NCI-H1092 treated with DMSO at 0.1 percent for 48 hours (cell line): Measurements from ENCODE around the gene RIPPLY2.
A peak's percentile ranks its signal among the peaks of the same experiment; 100 is the strongest.
"Not testable (repeated sequence)": the region's sequence is repeated elsewhere in the genome, so short reads cannot be mapped to it uniquely, and the experiment has no call there.

Experiments
- DNase-seq: peaks from one replicate; lab custom pipeline; 2025; lab: John Stamatoyannopoulos, UW

Gene RIPPLY2

DNA sequence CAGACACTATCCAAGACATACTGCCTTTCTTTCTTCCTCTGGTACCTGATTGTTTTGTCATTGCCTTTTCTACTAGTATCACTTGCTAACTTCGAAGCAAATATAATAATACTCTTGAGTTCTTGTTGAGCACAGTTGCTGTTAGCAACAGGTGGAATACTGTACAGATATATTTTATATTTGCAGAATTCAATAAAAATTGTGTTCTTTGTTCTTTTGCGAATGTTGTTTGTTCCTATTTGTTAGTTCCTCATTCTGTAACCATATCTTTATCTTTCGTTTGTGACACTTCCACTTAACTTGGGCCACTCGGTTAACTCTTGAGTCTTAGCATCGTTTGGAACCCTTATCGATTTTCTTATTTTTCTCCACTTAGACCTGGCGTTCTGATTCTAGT, 7.2 kb downstream of the RIPPLY2 start:
- no peak for DNase-seq

DNA sequence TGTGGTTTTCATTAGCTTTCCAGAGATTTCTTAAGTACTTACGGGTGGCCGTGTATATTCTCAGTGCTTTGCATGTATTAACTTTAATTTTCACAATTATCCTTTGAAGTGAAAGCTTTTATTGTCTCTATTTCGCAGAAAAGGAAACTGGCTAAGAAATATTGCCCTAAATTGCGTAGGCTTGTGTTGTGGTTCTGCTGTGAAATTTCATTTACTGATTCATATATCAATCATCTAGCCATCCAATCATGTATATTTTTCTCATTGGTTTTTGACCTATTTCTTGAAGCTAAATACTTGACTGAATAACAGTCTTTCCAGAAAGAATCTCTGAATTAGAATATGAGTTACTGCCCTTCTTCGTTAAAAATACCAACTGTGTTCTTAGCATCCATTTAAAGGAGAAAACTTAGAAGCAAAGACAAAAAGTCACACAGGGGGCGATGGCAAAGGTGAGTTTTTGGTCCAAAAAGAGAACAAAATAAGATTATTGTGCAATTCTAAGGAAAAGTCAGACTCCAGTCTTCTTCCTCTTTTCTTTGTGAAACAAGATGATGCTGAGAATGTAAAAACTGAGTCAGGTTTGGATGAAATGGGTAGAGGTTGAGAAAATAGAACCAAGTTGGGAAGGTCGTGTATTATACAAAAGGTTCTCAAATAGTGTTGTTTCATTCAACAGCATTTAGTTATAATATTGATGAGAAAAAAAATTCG, 7.8 kb downstream of the RIPPLY2 start:
- no peak for DNase-seq

DNA sequence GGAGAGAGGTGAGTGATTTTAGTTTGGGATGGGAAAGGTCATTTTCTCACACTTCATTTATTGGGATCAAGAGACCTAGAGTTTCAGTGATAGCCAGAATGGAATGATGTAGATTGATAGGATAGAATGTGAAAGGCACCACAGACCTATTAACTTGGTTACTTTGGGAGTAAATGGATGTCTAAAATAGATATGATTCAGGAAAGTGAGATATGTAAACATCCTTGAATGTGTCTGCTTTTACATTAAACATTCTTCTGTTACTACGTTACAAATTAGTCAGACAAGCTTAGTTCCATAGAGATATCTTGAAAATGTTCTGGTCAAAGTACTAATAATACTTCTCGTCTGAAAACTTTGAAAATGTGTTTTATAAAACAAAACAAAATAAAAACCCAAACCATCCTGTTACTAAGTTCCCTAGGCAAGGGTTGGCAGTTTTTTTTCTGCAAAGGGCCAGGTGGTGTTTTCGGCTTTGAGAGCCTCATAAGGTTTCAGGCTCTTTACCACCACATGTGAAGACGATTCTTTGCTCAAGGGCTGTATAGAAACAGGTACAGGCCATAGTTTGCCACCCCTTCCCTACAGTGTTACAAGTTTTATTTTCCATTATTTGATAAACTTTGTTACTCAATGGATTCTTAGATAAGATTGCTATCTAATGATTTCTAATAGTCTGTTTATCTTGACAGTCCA, 9.8 kb downstream of the RIPPLY2 start:
- DNase-seq = no peak

DNA sequence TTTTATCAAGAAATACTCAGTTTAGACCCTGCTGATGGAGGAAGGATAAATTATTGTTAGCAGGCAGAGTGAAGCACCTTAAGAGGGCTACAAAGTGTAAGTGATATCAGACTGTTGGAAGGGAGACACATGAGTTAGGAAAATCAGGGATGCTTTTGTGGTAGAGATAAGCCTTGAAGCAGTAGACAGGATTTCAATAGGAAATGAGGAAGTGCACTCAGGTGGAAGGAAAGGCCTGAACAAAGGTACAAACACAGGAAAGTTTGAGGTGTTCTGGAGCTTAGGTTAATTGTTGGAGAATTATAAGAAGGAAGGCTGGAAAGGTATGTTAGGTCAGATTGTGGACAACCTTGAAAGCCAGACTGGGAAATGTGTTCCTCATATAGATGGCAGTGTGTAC, 13.9 kb downstream of the RIPPLY2 start:
- DNase-seq = no peak

- DNase-seq = no peak
Measured at GRCh38 chr6:83867527-83868161, 14.5 kb downstream of the RIPPLY2 start.

DNA sequence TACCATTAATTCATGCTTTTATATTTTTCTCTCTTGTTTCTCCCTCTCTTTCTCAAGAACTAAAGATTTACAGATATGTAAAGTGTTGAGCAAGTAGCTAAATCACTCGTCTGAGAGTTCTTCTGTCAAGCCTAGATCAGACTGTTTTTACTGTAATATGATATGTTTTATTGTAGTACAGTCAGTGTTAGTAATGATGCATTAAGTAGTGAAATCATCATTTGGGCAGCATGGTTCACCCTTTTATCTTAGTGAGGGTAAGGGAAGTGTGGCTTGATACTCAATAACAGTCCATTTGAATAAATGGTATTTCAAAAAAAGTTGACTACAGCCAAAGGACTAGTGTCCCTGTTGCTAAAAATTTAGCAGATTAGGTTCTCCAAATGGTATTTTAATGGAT, 15.5 kb downstream of the RIPPLY2 start:
- DNase-seq = no peak

- DNase-seq = no peak
Measured at GRCh38 chr6:83870649-83871048, 17.5 kb downstream of the RIPPLY2 start.

DNA sequence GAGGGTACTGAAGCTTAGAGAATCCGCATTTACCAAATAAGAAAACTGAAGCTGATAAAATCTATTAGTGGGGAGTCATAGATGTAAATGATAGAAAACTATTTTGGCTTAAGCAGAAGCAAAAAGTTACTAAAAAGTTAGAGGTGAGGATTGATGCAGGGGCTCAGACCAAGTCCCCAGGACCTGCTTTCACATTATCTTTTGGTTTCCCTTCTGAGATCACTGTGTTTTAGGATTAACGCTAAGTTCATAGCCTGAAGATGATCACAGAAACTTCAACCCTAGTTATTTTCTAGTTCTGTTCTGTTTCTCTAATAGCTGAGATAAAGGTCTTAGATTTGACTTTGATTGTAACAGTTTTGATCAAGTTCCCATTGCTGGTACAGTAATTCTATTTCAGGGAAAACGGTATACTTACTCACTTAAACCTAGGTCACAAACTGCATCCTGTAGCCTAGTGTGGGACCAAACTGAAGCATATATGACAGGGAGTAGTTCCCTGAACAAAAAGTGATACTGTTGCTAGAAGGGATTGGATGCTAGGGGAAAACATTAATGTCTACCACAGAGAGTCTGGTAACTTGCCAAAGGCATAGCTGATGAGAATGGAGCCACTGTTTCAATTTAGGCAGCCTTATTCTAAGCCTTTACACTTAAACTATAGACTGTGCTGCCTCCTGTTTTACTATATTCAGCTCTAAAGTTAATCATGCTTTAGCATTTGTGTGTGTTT, 19.4 kb downstream of the RIPPLY2 start:
- DNase-seq = no peak

DNA sequence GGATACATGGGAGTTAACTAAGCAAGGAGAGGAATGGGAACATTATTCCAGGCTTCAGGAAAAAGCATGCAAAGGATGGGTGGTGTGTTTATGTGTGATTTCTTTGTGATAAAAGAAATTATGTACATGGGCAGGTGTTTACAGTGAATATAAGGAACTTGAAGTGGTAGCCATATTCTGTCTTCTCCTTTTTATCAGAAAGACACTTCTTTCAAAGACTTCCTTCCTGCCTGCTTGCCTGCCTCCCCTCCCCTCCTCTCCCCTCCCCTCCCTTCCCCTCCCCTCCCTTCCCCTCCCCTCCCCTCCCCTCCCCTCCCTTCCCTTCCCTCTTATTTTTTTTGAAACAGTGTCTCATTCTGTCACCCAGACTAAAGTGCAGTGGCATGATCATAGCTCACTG, 20.7 kb downstream of the RIPPLY2 start:
- DNase-seq = no peak

- DNase-seq = no peak
Measured at GRCh38 chr6:83875843-83876242, 22.7 kb downstream of the RIPPLY2 start.

DNA sequence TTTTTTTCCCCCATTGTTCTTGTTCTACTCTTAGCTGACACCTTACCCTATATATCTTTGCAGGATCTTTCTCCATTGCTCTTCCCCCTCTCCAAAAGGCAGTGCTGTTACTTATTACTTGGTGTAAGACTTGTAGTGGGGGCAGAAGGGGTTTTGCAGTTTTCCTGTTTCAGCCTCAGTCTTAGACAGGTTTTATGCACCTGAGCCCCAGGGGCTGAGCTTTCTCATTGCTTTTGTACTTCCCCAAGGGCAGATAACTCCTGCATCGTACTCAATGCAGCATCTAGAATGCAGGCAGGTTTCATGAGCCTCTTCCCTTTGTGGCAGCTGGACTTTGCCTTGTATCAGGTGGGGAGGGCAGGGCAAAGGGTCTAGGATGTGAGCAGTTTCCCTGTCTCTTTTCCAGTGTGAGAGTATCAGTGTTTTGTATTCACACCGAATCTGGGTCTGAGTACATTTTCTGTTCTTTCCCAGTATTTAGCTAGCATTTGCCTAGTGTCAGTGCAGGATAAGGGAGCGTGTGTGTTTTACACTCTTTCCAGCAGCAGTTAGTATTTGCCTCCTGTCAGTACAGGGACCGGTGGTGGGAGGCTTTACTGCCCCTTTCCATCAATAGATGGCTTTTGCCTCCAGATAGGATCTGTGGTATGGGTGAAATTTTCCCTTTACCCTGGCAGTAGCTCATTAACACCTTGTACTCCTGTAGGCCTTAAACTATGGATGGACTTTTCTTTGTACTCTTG, 25.9 kb downstream of the RIPPLY2 start:
- DNase-seq = no peak

DNA sequence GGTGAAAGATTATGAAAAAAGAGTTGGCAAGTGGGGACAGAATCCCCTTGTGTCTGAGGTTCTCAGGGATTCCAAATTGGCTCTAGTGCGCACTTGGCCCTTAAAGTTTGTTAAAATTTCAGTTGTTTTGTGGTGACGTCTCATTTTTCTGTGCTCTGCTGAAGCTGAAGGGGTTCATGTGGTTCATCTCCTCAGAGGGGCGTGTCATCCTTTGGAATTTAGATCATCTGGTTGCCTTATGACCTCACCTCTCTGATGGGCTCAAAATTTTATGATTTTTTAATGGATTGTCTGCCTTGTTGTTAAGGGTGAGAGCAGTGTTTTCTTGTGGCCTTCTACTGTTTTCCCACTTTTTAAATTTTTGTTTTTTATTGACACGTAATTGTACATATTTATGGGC, 26.6 kb downstream of the RIPPLY2 start:
- DNase-seq = no peak

GRCh38 chr6:83883240-83883639, 30.1 kb downstream of the RIPPLY2 start:
- no peak for DNase-seq

DNA sequence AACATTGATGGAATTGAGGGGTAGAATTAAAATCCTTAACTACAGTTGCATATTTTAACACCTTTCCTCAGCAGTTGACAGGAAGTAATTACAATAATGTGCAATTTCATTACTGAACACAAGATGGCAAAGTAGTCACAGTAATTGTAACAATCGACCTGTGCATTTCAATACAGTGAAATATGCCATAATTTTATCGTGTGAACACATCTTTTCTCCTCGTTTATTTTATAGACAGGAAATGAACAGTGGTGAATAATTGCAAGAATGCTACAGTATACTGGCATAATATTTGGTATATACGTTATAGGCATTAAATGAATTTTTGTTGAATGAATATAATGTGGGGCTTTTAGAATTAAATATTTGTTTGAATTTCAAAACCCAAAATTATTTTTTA, 31.4 kb downstream of the RIPPLY2 start:
- peak; percentile 66 for DNase-seq

DNA sequence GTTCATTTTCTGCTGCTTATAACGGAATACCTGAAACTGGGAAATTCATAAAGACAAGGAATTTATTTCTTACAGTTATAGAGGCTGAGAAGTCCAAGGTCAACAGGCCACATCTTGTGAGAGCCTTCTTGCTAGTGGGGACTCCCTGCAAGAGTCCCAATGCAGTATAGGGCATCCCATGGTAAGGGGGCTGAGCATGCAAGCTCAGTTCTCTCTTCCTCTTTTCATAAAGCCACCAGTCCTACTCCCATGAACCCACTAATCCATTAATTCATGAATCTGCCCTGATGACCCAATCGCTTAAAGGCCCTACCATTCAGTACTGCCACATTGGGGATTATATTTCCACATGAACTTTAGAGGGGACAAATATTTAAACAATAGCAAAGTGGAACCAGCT, 32.8 kb downstream of the RIPPLY2 start:
- no peak for DNase-seq

DNA sequence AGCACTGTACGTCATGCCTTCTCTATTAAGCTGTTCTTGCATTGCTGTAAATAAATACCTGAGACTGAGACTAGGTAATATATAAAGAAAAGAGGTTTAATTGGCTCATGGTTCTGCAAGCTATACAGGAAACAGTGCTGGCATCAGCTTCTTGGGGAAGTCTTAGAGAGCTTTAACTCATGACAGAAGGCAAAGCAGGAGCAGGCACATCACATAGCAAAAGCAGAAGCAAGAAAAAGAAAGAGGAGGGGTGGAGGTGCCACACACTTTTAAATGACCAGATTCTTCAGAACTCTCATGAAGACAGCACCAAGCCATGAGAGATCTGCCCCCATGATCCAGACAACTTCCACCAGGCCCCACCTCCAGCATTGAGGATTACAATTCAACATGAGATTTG, 36.5 kb downstream of the RIPPLY2 start:
- no peak for DNase-seq

- DNase-seq = no peak
Measured at GRCh38 chr6:83890520-83890919, 37.4 kb downstream of the RIPPLY2 start.

GRCh38 chr6:83891586-83891985, 38.4 kb downstream of the RIPPLY2 start:
- no peak for DNase-seq

GRCh38 chr6:83893024-83893423, 39.9 kb downstream of the RIPPLY2 start:
- DNase-seq = no peak

- DNase-seq = not testable (repeated sequence)
Measured at GRCh38 chr6:83897094-83897493, 43.9 kb downstream of the RIPPLY2 start.

DNA sequence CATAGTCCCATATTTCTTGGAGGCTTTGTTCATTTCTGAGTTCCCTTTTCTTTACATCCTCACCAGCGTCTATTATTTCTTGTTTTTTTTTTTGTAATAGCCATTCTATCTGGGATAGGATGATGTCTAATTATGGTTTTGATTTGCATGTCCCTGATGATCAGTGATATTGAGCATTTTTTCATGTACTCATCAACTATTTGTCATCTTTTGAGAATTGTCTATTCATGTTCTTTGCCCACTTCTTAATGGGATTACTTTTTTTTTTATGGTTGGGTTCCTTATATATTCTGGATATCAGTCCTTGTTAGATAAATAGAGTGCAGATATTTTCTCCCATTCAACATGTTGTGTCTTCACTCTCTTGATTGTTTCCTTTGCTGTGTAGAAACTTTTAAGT, 48.5 kb downstream of the RIPPLY2 start:
- DNase-seq = no peak

- no peak for DNase-seq
Measured at GRCh38 chr6:83904395-83904794, 51.2 kb downstream of the RIPPLY2 start.
